HTERT RPE-1 (cell line): ENCODE data around the gene USB1.

ENCODE experiments used
- in situ Hi-C: fragments of 300-500 bp; cut with MboI; formaldehyde crosslinking; loops from 4 replicates; pipeline ENCODE4 v1.14.3; 2020; ENCODE audit warnings: low sequenced_read_pairs

The USB1 gene, protein sequence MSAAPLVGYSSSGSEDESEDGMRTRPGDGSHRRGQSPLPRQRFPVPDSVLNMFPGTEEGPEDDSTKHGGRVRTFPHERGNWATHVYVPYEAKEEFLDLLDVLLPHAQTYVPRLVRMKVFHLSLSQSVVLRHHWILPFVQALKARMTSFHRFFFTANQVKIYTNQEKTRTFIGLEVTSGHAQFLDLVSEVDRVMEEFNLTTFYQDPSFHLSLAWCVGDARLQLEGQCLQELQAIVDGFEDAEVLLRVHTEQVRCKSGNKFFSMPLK

DNA sequence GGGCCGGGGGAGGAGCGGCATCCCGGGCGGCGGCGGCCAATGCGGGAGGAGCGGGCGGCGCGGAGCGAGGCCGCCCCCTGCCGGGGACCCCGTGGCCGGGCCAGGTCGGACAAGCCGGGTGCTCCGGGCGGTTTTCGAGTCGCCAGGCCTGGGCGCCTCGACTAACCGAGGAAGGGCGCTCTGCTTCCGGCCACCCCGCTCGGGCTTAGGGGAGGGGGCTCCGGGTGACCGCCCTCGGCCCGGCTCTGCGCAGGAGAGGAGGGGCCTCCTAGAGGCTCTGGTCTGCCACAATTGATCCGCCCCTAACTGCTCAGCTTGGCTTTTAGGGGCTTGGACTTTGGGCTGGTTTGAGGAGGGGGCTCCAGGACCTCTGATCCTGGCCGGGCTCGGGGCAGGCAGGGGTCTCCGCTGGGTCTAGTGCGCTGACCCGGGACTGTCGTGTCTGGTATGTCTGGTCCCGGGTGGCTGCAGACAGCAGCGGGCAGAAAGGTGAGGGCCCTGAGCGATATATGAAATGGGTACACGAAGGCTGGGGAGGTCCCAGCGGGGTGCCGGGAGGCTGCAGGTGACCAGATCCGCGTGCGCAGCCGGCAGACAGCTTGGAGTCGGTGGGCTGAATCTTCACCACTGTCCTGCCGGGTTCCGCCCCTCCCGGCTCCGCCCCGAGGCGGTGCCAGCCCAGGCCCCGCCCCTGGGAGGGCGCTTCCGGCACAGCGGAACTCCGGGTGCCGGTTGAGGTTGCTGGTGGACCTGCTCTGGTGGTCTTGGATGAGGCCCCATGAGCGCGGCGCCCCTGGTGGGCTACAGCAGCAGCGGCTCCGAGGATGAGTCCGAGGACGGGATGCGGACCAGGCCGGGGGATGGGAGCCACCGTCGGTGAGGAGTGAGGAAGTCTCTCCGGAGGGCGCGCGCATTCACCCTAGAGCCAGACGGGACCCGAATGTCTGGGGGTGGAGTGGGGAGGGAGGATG lies at the start of gene USB1:
Gene USB1 (plus strand): TSS at position 702 of the 971 bp plus-strand sequence. CDS start 77 bp downstream, at position 779.
- in situ Hi-C loops, result no loop called here

DNA sequence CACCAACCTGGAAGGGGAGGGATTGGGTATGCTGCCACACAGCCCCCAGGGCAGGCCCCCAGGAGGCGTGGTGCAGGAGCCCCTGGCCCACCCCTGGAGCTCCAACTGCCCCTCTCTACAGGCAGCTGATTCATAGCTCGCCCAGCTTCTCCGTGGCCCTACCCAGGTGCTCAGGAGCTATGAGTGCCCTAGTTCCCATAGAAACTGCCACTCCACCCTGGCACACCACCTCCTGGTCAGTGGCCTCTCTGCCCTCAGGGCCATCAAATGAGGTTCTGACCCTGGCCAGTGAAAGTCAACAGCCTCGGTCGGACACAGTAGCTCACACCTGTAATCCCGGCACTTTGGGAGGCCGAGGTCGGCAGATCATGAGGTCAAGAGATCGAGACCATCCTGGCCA lies 48.3 kb upstream of the USB1 start:
- in situ Hi-C loops, result no loop called here

DNA sequence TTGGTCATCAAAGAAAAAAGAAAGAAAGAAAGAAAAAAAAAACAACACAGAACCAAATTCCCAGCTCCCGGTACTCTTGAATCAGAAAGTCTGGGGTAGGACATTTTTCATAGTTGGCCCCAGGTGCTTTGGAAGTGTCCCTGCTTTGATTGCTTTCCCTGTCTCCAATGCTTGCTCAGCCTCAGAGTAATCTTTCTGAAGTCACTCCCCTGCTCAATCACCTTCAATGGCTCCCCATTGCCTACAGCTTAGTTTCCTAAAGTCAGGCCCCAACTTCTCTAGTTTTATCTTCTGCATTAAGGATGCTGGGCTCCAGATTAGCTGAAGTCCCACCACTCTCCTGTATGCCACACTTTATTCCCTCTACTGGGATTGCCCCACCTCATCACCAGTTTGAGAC lies 47.4 kb upstream of the USB1 start:
- in situ Hi-C loops, result no loop called here

DNA sequence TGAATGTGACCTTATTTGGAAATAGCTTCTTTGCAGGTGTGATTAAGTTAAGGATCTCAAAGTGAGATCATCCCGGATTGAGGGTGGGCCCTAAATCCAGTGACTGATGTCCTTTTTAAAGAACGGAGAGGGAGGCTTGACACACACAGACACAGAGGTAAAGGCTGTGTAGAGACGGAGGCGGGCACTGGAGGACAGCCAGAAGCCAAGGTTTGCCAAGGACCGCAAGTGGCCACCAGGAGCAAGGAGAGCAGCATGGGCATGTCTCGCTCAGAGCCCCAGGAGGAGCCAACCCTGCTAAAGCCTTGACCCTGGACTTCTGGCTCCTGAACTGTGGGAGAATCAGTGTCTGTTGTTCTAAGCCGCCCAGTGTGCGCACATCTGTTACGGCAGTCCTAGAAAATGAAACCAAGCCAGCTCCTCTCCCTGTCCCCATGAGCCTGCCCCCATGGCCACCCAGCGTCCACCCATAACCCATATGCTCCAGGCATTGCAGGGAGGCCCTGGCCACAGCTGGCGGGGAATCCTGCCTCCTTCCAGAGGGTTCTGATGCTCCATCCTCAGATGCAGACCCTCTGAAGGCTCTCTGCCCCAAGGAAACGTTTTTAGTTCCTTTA lies 45.5 kb upstream of the USB1 start:
- in situ Hi-C loops, result no loop called here

DNA sequence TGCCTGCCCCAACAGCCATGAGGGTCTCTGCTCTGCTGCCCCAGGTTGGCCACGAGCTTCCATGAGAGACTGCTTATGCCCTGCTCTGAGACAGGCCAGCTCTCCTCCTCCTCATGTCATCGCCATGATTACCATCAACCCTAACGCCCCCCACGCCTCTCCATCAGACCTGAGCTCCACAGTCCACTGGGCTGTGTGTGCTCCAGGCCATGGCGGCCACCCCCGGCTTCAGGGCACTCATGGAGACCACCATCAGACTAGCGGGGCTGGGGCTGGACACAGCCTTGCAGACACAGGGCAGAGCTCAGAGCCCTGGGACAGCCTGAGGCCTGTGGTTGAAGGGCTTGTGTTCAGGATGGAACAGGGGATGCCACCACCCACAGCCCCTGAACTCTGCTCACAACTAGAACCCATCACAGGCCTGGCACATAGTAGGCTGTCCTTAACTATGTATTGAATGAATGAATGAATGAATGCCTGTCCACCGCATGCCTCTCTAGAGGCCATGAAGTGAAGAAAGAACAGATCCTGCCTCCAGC lies 44.9 kb upstream of the USB1 start:
- in situ Hi-C loops, result no loop called here

DNA sequence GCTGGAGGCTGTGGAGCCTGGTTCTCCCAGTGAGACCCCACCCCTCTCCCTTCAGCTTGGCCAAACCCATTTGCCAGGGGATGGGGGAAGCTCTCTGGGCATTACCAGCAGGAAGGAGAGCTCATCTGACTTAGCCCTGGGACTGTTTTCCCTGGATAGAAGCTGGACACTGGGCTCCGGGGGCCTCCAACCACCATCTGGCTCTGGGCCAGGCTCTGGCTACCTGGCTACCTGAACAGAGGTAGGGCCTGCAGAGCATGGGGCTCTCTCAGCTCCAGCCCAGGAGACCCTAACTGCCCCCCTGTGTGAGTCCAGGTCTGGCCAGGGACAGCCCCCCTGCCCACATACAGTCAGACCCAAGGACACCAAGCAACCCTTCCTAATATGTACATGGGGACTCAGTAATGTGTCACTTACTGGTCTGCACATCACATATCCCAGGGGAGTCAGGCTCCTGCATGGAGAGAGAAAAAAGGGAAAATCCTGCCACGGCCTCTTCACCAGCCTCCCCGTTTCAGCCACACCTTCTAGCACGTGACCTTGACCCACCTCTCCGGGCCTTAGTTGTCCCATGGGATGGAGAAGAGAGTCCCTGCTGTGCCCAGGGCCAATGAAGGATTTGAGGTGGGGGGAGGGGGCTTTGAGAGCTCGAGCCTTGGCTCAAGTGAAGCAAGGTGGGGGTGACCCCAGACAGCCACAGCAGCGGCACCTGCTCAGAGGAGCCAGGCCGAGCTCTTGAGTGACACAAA lies 44.1 kb upstream of the USB1 start:
- in situ Hi-C loops, result no loop called here

DNA sequence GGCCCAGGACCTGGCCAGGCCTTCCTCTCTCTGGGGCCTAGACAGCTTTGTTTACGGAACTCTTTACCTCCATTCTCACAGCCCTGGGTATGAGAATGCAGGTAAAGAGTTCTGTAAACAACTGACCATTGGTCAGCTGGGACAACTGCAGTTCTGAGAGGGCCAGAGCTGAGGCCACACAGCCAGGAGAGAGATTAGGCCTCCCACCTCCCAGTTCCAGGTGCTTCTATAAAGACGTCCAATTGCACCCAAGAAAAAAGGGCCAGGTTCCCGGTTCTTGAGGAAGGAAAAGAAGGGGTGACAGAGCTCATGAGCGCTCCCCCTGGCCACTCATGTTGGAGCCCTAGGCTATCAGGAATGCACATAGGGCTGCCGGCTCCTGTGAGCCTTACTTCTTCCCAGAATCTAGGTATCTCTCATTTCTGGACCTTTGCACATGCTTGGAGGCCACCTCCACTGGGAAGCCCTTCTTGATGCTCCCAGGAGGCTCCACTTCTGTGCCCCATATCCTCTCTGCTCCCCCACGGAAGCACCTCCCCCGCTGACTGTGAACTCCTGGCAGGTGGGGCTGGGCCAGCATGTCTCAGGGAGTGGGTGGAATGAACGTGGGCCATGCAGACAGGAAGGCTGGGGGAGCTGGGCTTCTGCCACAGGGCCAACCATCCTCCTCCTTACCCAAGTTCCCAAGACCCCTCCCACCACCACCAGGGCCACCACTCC lies 43.4 kb upstream of the USB1 start:
- in situ Hi-C loops, result no loop called here

DNA sequence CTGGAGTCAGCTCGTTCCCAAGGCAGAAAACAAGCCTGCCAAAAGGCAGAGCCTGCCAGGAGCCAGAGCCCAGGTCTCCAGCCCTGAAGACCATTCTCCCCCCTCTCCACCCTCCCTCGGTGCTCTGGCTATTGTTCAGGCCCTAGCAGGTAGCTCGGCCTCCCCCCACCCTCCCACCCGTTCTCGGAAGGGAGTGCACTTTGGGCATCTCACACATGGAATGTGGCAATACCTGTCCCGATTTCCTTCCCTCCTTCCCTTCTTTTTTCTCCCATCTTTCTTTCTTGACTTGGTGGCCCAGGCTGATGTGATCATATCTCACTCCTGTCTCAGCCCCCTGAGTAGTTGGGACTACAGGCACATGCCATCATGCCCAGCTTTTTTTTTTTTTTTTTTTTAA lies 42.7 kb upstream of the USB1 start:
- in situ Hi-C loops, result no loop called here

DNA sequence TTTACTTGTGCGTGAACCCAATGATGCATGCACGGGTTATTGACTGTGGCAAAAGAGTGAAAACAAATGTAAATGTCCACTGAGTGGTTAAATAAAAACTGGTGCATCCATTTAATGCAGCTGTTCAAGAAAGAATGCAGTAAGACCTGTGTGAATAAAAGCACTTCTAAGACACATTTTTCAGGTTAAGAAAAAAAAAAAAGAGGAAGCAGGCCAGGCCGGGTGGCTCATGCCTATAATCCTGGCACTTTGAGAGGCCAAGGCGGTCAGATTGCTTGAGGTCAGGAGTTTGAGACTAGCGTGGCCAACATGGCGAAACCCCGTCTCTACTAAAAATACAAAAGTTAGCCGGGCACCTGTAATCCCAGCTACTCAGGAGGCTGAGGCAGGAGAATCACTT lies 42.1 kb upstream of the USB1 start:
- in situ Hi-C loops, result no loop called here

DNA sequence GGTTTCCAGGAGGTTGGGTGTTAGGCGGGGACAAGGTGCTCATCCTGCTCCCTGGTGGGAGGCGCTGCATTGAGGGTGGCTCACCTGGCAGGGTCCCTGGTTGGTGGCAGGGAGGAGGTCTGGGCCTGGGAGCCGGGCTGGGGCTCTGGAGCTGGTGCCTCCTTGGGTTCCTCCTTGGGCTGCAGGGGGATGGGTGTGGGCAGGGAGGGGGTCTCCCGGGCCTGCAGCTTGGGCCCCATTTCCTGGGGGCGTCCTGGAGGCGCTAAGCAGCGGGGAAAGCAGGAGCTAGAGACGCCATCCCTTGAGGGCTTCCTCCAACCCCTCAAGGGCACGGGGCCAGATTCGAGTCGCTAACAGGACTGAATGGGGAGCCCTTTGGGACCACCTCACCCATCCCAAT lies 41.4 kb upstream of the USB1 start:
- in situ Hi-C loops, result no loop called here

DNA sequence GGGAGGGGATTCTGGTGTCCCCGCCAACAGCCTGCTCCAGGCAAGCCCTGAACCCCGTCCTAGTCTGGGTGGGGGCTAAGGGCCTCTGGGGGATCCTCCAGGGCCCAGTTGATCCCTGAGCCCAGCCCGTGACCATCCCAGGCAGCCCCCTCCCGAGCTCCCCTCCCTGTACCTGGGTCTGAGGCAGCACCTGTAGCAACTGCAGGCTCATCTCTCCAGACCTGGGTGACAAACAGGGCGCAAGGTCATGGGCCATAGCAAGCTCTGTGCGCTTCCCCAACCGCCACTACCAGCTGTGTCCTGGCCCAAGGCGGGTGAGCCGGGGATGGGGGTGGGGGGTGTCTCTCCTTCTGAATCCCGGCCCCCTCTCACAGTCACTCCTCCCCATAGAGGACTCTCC lies 40.9 kb upstream of the USB1 start:
- in situ Hi-C loops, result no loop called here

DNA sequence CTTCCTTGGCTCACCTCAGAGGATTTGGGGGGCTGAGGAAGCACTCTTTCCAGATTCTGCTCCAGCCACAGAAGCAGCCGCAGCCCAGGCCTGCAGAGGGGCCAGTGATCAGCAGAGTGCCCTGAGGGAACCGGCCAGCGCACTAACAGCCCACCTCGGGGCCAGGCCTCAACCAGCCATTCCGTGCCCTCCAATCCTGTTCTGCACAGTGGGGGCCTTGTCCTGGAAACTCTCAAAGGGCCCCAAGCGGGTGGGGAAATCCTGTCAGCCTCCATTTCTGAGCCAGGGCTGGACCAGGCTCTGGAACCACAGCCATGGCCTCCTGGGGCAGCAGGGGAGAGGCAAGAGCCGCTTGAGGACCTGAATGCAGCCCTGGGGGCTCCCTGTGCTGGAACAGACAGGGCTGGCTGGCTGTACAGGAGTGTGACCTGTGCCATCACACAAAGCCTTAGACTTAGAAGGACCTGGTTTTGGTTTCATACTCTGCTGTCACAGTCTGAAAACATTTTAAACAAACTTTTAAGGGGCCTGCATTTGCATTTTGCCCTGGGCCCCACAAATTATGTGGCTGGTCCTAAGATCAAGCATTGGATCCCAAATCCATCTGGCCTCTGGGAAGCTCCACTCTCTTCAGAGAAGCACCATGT lies 40.3 kb upstream of the USB1 start:
- in situ Hi-C loops, result no loop called here

DNA sequence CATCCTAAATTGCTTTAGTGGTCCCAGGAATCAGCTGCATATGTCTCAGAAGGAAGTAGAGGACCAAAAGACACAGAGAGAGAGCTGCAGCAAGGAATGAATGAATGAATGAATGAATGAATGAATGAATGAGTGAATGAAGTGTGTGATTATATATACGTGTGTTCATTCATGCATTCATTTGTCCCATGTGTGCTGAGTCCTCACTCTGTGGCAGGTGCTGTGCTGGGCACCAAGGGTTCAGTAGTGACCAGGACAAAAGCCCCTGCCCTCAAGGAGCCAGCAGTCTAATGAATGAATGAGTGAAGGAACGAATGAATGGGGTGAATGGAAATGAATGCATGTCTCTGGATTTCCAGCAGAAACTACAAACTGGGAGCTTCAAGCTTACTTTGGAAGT lies 39.7 kb upstream of the USB1 start:
- in situ Hi-C loops, result no loop called here

DNA sequence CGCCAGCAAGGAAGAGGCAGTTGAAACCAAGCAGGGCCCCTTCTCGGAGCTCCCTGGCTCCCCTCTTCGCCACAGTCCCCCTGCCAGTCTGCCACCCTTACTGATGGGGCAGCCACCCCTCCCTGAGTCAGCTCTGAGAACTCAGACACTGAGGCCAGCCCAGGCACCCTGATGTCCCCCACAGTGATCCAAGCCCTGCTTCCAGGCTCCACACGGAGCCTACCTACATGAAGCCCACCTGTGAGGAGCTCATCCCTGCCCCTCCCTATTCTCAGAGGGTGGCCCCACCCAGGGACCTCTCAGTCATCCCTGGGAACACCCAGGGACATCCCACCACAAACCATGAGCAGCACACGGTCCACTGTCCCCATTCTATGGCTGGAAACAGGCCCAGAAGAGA lies 39.2 kb upstream of the USB1 start:
- in situ Hi-C loops, result no loop called here

DNA sequence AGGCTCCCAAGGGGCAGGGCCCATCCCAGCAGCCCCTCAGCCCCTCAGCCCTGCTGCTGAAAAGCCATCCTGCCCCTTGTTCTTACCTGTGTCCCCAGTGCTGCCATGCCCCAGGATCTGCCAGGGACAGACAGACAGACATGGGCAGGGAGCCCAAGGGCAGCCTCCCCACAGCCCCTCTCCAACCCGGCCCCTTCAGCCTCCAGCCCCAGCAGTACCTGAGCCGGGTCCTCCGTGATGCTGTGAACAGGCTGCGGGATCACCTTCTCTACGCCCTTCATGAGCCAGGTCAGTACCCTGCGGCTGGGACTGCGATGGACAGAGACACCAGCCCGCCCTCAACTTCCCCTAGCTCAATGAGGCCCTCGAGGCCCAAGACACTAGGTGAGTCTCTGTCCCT lies 38.5 kb upstream of the USB1 start:
- in situ Hi-C loops, result no loop called here

DNA sequence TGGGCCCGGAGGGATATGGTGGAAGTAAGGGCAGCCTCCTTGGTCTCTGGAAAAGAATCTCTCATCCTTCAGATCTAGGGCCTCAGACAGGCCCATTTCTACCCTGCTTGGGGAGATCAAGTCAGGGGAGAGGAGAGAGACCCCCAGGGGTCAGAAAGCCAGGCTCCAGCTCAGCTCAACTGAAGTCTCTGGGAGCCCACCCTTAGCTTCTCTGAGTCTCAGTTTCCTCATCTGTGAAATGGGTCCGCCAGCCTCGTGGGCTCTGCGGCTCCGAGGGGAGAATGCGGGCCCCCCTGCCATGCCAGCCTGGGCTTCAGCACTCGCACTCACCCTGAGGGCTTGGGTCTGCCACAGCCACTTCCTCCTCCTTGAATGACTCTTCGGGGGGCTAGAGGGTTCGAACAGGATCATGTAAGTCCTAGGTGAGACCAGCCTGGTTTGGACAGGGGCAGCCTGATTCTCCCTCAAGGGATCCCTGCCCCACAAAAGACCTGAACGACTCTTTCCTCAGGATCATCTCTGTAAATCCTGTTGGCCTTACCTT lies 37.0 kb upstream of the USB1 start:
- in situ Hi-C loops, result no loop called here

DNA sequence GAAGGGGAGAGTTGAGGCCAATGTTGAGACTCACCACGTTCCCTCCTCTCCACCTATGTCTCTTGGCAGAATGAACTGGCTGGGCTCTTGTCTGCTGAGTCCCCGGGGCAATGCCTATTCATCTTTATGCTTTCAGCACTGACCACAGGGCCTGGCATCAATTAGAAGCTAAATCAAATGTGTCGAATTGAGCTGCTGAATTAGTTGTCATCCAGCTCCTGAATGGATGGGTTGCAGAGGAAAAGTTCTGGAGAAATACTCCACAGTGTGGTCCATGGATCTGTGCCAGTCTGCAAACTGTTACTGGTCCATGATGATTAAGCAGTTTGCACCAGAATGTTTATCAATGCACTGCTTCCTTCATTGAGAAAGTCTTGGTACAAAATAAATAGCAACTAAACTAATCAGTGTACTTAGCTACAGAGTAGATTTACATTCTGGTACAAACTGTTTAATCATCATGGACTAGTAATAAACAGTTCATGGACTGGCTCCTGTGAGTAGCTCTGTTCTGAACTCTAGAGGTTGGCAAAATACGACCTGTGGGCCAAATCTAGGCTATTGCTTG lies 34.9 kb upstream of the USB1 start:
- in situ Hi-C loops, result no loop called here

DNA sequence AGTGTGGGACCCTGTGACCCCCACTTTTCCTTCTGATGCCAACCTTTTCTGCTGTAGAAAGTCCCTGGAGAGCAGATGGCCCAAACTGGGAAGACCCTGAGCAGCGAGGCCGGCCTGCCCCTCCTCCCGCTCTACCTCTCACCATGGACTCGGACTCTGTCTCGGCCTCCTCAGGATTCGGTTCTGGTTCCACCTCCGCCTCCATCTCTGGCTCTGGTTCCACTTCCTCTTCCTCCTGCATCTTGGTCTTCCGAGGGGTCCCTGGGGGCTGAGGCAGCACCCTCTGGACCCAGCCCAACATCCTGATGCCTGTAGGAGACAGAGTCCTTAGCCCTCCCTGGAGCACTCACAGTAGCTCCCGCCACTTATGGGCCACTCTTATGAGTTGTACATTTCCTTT lies 34.2 kb upstream of the USB1 start:
- in situ Hi-C loops, result no loop called here

DNA sequence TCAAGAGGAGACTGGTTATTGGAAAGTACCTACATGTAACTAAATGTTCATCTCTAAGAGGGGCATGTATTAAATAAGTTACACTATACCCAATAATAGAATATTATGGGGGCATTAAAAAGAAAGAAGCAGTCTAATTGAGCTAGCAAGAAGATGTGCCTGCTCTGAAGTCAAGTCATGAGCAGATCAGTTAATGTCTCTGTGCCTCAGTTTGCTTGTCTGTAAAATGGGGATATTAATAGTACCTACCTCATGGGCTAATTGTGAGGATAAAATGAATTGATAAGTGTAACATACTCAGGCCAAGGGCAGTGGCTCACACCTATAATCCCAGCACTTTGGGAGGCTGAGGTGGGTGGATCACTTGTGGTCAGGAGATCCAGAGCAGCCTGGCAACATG lies 33.3 kb upstream of the USB1 start:
- in situ Hi-C loops, result no loop called here
